HG02981 (cell line): ENCODE results near the gene ZNF680.
A peak's percentile ranks its signal among the peaks of the same experiment; 100 is the strongest.
"Not testable (repeated sequence)": the region's sequence is repeated elsewhere in the genome, so short reads cannot be mapped to it uniquely, and the experiment has no call there.

Source experiments
- ATAC-seq: cut with Tn5 transposase; IDR thresholded peaks from one replicate; pipeline ENCODE4 v1.9.1; 2021; ENCODE audit warnings: mild to moderate bottlenecking, moderate library complexity; ENCODE audit not compliant: unreplicated experiment

The ZNF680 gene

DNA sequence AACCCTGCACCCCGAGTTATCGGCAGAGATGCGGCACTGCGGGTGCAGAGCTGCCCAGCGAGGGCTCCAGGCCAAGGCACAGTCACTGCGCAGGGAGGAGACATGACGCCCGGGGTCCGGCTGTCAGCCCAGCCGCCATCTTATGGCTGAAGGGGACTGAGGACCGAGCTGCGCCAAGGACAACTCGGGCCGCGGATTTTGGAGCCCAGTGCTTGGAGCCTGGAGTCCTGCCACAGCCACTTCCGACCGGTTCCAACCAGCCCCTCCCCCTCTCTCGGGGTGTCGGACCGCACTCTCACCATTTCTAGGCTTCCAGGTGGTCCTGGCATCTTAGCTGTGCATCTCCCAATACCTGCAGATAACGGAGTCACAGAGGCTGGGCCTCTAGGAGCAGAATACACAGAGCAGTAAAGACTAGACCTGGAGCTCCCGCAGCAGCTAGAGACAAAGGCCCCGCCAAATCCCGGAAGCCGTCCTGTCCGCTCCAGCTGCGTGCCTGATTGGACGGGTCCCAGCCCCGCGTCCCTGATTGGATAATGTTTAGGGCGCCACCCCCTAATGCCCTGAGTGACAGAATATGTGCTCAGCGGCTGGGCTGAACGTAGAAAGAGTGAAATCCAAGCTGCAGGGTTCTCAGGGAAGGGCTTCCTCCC, at the start of gene ZNF680:
Gene ZNF680, minus strand, starts transcription at position 446 of the 653 bp plus-strand sequence. Its CDS starts 117 bp downstream, at position 329.
- peak; percentile 99 for ATAC-seq

DNA sequence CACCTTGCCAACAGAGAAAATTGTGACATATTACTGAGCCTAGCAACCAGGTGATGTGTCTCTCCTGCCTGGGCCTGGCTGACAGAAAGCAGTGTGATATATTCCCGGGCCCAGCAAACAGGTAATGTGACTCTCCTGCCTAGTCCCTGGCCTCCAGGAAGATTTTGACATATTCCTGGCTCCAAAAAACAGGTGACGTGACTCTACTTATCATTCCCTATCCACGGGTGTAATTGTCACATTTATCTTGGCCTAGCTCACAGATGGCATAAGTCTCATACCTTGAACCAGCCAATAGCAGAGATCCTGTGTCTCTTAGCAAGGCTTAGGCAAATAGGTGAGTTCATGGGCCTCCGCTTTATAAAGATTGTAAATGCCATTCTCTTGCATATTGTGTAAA, 49.6 kb upstream of the ZNF680 start:
- ATAC-seq = no peak

DNA sequence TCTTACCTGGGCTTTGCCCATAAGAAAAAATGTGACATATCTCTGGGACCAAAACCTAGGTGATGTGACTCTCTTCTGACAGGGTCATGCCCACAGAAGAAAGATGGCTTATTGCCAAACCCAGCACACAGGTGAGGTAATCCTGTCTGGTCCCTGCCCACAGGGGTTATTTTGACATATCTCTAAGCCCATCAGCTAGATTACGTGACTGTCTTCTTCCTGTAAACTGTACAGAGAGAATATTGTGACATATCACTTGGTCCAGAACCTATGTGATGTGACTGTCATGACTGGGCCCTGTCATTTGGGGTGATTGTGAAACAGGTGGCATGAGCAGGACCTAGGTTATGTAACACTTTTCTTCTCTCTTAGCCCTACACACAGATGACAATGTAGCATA, 48.8 kb upstream of the ZNF680 start:
- no peak for ATAC-seq

- no peak for ATAC-seq
Measured at GRCh38 chr7:64610997-64611396, 48.1 kb upstream of the ZNF680 start.

- ATAC-seq = no peak
Measured at GRCh38 chr7:64608116-64608910, 45.4 kb upstream of the ZNF680 start.

DNA sequence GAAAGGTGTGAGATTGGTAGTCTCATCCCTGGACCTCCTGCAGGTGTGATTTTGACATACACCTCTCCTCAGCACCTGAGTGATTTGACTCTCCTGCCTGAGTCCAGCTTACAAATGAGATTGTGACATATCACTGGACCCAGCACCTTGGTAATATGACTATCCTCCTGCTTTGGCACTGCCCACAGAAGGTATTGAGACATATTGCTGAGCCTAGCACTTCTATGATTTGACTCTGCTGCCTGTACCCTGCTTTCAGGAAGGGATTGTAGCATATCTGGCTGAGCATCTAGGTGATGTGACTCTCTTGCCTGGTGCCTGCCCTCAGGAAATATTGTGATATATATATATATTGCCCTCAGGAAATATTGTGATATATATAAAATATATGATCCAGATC, 43.5 kb upstream of the ZNF680 start:
- ATAC-seq = no peak

DNA sequence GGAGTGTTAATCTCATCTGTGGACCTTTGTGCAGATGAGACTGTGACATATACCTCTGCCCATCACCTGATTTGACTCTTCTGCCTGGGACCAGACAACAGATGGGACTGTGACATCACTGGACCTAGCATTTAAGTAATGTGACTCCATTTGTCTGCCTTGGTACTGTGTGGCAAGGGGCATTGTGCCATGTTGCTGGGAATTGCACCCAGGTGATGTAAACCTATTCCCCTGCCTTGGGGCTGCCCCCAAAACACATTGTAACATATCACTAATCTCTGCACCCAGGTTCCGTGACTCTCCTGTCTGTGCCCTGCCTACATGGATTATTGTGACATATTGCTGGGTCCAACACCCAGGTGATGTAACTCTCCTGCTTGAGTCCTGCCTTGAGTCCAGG, 40.4 kb upstream of the ZNF680 start:
- no peak for ATAC-seq

DNA sequence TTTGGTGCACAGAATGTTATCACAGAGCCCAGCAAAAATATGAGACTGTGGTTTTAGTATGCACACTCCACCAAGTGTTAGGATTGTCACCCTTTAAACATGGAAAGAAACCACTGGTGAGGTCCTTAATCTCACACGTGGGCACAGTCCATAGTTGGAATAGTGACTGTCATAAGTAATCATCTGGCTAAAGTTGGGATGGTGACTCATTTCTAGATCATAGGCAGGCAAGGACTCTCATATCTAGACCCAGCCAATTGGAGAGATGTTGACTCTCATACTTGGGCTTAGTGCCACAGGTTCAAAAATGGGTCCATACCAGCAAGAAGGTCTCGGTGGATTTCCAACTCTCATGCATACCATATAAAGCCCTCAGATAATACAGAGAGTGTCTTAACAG, 39.6 kb upstream of the ZNF680 start:
- ATAC-seq = no peak

DNA sequence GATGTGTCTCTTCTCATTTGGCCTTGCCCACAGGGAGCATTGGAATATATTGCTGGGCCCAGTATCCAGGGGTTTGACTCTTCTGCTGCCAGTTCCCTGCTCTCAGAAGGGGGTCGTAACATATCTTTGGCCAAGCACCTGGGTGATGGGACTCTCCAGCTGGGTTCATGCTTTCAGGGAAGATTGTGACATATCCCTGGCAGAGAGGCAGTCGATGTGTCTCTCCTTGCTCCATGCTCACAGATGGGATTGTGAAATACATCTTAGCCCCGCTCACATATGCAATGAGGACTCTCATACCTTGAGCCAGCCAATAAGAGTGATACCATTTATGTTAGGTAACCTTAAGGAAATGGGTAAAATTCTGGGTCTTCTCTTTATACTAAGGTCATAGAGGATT, 39.2 kb upstream of the ZNF680 start:
- ATAC-seq = no peak

GRCh38 chr7:64599359-64599758, 36.5 kb upstream of the ZNF680 start:
- no peak for ATAC-seq

- no peak for ATAC-seq
Measured at GRCh38 chr7:64590971-64591370, 28.1 kb upstream of the ZNF680 start.

DNA sequence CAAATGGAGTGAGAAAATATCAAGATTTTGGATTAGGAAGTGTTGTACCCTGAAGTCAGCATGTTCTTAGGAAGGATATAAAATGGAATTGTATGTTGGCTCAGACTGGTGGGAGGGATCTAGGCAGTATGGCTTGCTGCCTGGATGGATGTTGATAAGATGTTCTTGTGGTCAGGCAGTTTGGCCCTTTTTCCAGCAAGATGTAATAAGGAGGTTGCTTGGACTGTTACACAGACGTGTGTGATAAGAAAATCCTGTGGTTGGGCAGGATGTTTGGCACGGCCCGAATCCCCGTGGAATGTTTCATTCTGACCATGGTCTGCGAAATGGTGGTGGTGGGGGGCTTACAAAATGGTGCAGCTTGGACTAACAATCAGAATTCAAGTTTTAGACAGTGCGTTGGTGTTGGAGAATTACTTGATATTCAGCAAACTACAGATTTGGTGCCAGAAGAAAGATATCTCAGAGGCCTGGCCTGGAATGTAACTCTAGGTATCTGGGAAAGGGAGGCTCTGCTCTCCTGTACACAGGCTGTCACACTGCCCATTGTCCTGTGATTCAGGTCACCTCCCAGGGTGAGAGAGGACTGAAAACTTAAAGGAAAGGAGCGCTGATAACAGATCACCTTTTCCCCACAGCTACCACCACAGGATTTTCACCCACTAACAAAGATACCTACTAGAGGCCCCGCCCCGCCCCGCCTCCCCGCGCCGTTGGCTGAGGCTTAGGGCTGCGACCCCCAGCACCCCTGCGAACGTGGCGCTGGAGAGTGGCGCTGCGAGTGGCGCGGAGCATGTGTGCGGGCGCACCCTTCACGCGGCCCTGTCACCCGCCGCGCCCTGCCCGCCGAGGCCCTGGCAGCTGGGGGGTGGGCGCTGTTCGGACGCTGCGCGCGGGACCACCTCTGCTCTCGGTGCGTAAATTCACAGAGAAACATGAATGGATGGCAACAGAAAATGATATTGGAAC, 19.3 kb upstream of the ZNF680 start:
- no peak for ATAC-seq

- no peak for ATAC-seq
Measured at GRCh38 chr7:64581391-64581790, 18.5 kb upstream of the ZNF680 start.

- ATAC-seq = no peak
Measured at GRCh38 chr7:64574540-64575099, 11.7 kb upstream of the ZNF680 start.

DNA sequence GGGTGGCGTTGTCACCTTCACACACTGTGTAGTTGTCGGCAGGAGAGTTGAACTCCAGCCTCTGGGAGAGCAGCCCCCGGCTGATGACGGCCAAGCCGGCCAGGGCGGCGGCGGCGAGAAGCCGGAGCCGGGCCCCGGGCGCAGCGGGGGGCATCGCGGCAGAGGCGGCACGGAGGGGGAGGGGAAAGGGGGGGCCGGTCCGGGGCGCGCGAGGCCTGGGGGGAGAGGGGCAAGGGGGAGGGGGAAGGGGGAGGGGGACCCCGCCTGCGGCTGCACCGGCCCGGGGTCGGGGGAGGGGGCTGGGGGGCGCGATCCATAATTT, 7.4 kb upstream of the ZNF680 start:
- not testable (repeated sequence) for ATAC-seq

GRCh38 chr7:64569372-64570283, 6.8 kb upstream of the ZNF680 start:
- ATAC-seq = not testable (repeated sequence)

DNA sequence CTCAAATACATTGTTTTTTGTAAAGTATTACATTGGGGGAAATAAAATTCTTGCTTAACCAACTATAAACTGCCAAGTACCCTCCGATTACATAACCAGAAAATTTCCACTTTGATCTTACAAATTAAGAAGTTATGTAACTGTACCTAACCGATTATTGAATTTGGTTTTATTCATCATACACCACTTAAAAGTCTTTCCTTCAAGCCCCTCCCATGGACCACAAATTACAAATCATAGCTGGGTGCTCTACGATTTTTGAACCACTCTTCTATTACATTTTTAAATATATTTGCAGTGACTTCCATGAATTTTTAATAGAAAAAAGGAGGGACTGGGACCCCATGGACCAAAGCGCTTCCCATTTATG, 630 bp downstream of the ZNF680 start:
- no peak for ATAC-seq

DNA sequence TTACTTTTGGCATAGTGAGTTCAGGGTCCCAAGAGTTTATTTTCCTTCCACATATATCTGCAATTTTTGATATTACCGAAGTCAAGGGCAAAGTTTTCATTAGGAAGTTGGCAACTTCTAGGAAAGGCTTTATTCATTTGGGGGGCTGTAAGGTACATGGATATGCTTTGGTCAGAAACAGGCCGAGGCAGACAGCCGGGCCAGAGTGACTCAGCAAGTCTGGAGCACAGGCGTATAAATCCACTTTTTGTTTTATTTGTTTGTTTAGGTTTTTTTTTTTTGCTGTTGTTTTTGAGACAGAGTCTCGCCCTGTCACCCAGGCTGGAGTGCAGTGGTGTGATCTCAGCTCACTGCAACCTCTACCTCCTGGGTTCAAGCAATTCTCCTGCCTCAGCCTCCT, 3.7 kb downstream of the ZNF680 start:
- no peak for ATAC-seq

DNA sequence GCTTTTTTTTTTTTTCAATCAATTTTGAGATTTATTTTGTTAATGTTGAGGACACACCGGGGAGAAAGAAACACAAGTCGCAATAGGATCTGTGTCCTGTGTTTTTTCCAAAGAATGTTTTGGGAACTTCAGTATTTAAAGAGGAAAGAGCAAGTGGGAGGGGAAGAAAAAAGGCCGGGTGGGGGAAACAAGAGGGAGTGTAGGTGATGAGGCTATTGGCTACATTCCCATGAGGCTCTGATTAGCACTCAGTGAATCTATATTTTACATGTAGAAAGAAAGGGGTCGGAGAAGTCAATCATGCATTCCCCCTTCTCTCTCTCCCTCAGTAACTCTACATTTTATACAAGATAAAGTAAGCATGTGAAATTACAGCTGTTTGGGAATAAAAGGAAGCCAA, 4.1 kb downstream of the ZNF680 start:
- ATAC-seq = no peak

- no peak for ATAC-seq
Measured at GRCh38 chr7:64558323-64558705, 4.6 kb downstream of the ZNF680 start.
